ENCODE measurements around the gene TLR8. TPM values are rescaled to one million over a fixed set of nuclear protein-coding genes. Genes with fewer than 3 reads are reported as not detected.

Gene TLR8
- total and polyA plus RNA-seq, 2 of the 4 experiments (the other 2 are of a cell fraction), result not detected

DNA sequence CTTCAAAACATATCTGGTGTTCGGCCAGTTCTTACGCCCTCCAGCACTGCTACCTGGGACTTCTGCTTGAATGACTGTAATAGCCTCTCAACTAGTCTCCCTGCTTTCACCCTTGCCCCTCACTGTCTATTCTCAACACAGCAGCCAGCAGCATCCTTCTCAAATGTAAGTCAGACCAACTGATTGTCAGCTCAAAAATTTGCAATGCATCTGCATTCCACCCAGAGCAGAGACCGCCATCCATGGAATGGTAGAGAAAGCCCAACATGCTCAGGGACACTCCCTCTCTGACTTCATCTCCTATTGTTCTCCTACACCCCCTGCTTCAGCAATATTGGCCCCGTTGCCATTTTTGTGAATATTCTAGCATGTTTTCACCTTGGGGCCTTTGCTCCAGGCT, 33.7 kb upstream of the TLR8 start:
- no peak overlapping the region for H3K18ac ChIP-seq (ENCODE audit: low read depth, low read length)
- H4K91ac ChIP-seq (ENCODE audit: insufficient read depth, low read depth, low read length), result no peak overlapping the region
- POLR2A ChIA-PET (ENCODE audit: unreplicated experiment), result no interaction called here
- no peak overlapping the region for H2BK15ac ChIP-seq (ENCODE audit: low read depth, low read length)
- CTCF ChIA-PET, result no interaction called here
- H3K56ac ChIP-seq (ENCODE audit: extremely low read depth, insufficient read depth, low read length), result no peak overlapping the region
- no peak overlapping the region for H2AK5ac ChIP-seq (ENCODE audit: low read depth, low read length)
- 0 out of 2 replicates have a peak, but pooled peaks cover 2% of the 10 kb centered on the region for H3K27me3 ChIP-seq (ENCODE audit: control insufficient read depth, insufficient read depth, low read length)
- H3K79me1 ChIP-seq (ENCODE audit: low read depth in 1 of 2, low read length in 2 of 2), result no peaks in the 10 kb centered on the region
- no peak overlapping the region for H3K4me2 ChIP-seq (ENCODE audit: low read depth, low read length)
- H3K4me1 ChIP-seq (ENCODE audit: control insufficient read depth, insufficient read depth, low read length), result no peaks in the 10 kb centered on the region
- no peak overlapping the region for H4K8ac ChIP-seq (ENCODE audit: low read depth in 2 of 2, low read length in 2 of 2)
- H3K27ac ChIP-seq (ENCODE audit: insufficient read depth, low read length), result no peak overlapping the region
- in situ Hi-C loops (cut with MboI; ENCODE audit: low sequenced_read_pairs), result no loop called here
- no peak overlapping the region for H3K9ac ChIP-seq (ENCODE audit: low read depth, low read length)
- no peak overlapping the region for H3K23ac ChIP-seq (ENCODE audit: low read depth, low read length)
- no peak overlapping the region for H4K5ac ChIP-seq (ENCODE audit: low read depth, low read length)
- H2AFZ ChIP-seq (replicated peaks; ENCODE audit: low read length, poor library complexity), result no peak overlapping the region
- no peaks in the 10 kb centered on the region for H3K9me3 ChIP-seq (ENCODE audit: control insufficient read depth, insufficient read depth, low read length)
- ATAC-seq (ENCODE audit: low read depth) (no peak), DNase-seq (no peak)
- no peak overlapping the region for H2AK9ac ChIP-seq (replicated peaks; ENCODE audit: low read depth, low read length, poor library complexity)
- TF ChIP-seq, protein P1, sequence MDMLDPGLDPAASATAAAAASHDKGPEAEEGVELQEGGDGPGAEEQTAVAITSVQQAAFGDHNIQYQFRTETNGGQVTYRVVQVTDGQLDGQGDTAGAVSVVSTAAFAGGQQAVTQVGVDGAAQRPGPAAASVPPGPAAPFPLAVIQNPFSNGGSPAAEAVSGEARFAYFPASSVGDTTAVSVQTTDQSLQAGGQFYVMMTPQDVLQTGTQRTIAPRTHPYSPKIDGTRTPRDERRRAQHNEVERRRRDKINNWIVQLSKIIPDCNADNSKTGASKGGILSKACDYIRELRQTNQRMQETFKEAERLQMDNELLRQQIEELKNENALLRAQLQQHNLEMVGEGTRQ (IDR thresholded peaks at IDR 0.05; ENCODE audit: low read depth, low read length), result no peak
- TF ChIP-seq CEBPB (IDR thresholded peaks at IDR 0.05; ENCODE audit: low read depth, low read length) (no peak), NFE2L2 (IDR thresholded peaks at IDR 0.05; ENCODE audit: low read depth, low read length) (no peak), FOS (IDR thresholded peaks at IDR 0.05; ENCODE audit: low read depth, low read length) (no peak), MAZ (IDR thresholded peaks at IDR 0.05; ENCODE audit: borderline replicate concordance, low read depth, low read length) (no peak)
- H3K9me1 ChIP-seq (ENCODE audit: insufficient read depth, low read length), result no peaks in the 10 kb centered on the region
- BruUV-seq (replicated peaks), result no TSS peak
- H3K4me3 ChIP-seq (ENCODE audit: insufficient read depth, low read depth, low read length), result no peak overlapping the region
- no peaks in the 10 kb centered on the region for H4K20me1 ChIP-seq (ENCODE audit: insufficient read depth, low read length)
- H2BK20ac ChIP-seq (ENCODE audit: low read depth, low read length), result no peak overlapping the region
- no peaks in the 10 kb centered on the region for H3K36me3 ChIP-seq (ENCODE audit: control insufficient read depth, insufficient read depth, low read length)
- no peak overlapping the region for H3K14ac ChIP-seq (replicated peaks; ENCODE audit: low read depth, low read length)
- intact Hi-C loops (cut with micrococcal nuclease), result no loop called here
- no peak overlapping the region for H2BK5ac ChIP-seq (ENCODE audit: low read depth, low read length, poor library complexity, severe bottlenecking)
- H3K4ac ChIP-seq (ENCODE audit: low read depth, low read length), result no peak overlapping the region
- dilution Hi-C loops (cut with HindIII; ENCODE audit: low sequenced_read_pairs, unreplicated experiment), result no loop called here
- 86% methylated on average over 1 of the region's 4 CpGs; no CpG with 5 or more reads in 1 of the 2 experiments for WGBS, 2 experiments (ENCODE audit: extremely low coverage in 2 of 2, insufficient read length in 1 of 2)
- H2BK120ac ChIP-seq (ENCODE audit: low read depth, low read length), result no peak overlapping the region

Measured in IMR-90 (cell line).